Activated CD8-positive, alpha-beta memory T cell treated with anti-CD3 and anti-CD28 coated beads for 48 hours (primary cell): Measurements from ENCODE around the gene IQCE.
"Not testable (repeated sequence)": the region's sequence is repeated elsewhere in the genome, so short reads cannot be mapped to it uniquely, and the experiment has no call there.

ENCODE experiments used
- DNase-seq, 3 experiments: peaks; one replicate each; pipeline ENCODE4 v3.0.0-alpha.2; 2020; ENCODE audit warnings: low read depth in 2 of 3, low spot score in 2 of 3

IQCE gene

GRCh38 chr7:2521341-2521745 lies 37.4 kb upstream of the IQCE start:
- no peak for DNase-seq

- peak in 1 of 3 experiments; percentile 58 for DNase-seq
Observed at GRCh38 chr7:2521952-2522591, 36.7 kb upstream of the IQCE start.

- DNase-seq, result no peak
Observed at GRCh38 chr7:2522780-2523433, 35.9 kb upstream of the IQCE start.

GRCh38 chr7:2523461-2523936 lies 35.3 kb upstream of the IQCE start:
- no peak for DNase-seq

DNA sequence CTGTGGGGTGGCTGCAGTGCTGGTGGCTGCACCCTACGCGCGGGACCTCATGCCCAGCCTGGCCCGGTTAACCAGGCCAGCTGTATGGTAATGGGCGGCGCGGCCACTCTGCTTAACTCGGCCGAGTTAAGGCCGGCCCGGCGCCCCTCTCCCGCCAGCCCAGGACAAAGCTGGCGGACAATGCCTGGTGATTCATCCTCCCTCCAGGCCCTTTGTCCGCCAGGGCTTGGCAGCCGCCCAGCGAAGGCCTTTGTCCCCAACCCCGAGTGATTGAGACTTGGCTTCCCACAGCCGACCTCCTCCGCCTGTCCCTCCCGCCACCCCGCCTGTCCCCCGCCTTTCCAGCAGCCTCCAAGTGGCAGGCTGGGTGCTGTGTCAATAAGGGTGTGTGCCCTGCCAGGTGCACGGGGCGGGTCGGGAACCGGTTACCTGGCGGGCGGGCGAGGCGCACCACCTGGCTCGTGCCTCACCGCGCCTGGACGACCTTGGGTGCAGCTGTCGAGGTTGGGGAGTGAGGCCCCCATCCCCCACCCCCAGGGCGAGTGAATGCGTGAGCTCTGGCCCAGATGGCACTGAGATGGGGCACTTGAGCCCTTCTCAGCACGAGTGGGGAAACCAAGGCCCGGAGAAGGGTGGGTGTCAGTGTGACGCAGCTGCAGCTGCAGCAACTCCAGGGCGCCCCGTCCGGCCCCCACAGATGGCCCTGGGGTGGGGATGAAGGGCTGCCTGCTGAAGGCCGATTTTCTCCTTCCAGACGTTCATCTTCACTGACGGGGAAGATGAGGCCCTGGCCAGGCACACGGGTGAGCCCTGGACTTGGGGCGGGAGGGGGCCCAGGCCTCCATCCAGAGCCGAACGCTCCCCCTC lies 34.6 kb upstream of the IQCE start:
- DNase-seq, result no peak

DNA sequence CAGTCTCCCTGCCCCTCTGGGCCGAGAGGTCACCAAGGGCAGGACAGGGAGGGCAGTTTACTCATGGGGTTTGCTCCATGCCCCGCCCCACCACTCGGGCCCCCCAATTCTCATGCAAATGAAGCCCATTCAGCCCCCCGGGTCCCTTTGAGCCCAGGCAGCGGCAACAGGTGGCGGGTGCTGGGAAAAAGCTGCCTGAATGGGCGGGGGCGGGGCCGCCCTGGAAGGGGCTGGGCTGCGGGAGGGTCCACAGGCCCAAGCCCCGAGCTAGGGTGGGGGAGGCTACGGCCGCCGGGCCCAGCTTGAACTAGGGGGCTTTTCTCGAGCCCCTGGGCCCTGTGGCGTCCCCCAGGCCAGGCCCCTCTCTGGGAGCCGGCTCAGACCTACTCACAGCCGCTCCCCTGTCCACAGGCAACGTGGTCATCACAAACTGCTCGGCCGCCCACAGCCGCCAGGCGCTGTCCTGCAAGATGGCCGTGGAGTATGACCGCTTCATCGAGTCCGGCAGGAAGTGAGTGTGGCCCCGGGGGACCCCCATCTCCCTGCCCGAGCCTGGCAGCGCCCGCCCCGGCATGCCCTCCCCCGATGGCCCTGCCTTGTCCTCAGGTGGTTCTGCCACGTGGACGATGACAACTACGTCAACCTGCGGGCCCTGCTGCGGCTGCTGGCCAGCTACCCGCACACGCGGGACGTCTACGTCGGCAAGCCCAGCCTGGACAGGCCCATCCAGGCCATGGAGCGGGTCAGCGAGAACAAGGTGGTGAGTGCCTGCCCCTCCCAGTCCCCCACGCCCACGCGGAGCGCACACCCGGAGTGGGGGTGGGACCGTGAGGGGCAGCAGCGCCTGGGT lies 33.7 kb upstream of the IQCE start:
- no peak for DNase-seq

- no peak for DNase-seq
Observed at GRCh38 chr7:2525658-2526630, 32.8 kb upstream of the IQCE start.

DNA sequence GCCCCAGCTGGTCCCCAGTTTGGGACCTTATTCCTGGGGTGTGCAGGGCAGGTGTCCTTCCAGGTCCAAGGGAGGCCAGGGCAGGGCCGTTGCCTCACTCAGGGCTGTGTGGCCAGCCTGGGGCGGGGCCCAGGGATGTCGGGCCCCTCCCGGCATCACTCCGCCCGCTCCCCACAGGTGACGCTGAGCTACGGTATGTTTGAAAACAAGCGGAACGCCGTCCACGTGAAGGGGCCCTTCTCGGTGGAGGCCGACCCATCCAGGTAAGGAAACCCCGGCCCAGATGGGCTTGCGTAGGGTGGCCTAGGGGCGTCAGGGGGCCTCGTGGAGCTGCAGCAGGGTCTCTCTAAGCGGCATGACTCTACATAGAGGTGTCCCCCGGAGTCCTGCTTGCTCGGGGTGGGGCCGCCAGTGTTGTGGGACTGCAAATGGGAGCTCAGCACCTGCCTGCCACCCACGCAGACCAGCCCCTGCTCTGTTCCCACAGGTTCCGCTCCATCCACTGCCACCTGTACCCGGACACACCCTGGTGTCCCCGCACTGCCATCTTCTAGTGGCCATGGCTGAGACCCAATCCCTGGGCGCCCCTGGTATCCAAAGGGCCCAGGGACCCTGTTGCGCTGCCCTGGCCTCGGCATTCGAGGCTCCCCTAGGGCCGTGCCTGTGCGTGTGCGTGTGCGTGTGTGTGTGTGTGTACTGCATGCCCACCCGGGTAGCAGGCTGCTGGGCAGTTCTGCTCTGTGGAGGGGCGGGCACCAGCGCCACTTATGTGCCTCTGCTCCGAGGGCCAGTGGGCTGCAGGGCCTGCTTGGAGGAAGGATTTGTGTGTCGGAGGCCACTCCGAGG lies 31.9 kb upstream of the IQCE start:
- no peak for DNase-seq

GRCh38 chr7:2527505-2528467 lies 31.0 kb upstream of the IQCE start:
- DNase-seq, result no peak

DNA sequence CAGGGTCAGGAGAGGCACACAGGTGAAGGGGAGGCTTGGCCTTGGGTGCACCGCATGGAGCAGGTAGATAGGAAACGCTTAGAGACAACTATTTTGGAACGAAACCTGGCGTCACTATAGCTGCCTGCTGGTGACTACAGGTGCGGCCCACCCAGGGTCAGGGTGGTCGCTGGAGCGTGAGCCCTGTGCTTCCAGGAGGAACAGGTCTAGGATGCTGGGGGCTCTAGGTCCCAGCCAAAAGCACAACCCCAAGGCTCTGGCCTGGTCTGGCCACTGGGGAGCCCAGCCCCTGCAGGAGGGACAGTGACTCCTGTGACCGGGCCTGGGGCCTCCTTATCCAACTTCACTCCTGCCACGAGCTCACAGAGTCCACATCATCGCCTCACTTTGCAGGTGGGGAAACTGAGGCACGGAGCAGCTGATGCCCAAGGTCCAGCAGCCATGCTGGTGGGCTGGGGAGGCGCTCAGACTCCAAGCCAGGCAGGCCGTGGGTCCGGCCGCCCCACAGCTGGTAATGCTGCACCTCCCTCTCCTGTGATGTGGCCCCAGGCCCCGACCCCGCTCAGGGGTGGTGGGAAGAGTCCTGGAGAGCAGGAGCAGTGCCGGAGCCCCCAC lies 30.2 kb upstream of the IQCE start:
- no peak for DNase-seq

DNA sequence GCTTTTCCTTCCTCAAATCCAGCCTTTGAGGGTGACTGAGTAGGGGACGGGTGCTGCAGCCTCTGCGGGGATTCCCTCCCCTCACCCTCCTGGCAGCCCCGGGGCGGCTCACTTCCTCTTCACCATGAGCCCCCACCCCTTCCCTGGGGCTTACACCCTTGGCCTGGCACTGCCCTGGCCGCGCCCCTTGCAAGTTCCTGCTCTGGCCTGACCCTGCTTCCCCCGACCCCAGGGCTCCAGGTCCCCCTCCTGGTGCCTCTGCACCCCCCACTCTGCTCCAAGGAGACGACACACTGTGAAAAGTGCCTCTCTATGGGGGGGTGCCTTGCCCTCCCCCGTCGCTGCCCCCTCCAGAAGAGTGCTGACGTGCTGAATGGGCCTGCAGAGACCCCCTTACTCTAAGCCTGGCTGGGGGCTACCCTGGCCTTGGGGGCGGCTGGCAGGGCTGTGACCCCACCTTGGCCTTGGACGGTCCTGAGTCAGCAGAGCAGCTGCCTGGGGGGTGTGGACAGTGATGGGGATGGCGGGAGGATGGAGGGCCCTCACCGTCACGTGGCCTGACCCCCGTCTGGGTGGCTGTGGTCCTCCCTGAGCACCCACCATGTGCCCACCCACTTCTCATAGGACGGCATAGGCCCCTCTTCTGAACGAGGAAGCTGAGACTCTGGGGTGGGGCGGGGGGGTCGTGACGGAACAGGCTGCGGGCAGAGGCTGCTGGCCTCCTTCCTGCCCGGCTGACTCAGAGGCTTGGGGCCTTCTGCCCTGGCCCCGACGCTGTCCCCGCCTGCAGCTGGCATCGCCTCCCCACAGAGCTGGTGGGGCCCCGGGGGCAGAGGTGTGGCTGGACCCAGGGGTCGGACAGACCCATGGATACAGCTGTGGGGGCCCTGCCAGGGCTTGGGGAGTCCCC lies 29.4 kb upstream of the IQCE start:
- DNase-seq, result no peak

DNA sequence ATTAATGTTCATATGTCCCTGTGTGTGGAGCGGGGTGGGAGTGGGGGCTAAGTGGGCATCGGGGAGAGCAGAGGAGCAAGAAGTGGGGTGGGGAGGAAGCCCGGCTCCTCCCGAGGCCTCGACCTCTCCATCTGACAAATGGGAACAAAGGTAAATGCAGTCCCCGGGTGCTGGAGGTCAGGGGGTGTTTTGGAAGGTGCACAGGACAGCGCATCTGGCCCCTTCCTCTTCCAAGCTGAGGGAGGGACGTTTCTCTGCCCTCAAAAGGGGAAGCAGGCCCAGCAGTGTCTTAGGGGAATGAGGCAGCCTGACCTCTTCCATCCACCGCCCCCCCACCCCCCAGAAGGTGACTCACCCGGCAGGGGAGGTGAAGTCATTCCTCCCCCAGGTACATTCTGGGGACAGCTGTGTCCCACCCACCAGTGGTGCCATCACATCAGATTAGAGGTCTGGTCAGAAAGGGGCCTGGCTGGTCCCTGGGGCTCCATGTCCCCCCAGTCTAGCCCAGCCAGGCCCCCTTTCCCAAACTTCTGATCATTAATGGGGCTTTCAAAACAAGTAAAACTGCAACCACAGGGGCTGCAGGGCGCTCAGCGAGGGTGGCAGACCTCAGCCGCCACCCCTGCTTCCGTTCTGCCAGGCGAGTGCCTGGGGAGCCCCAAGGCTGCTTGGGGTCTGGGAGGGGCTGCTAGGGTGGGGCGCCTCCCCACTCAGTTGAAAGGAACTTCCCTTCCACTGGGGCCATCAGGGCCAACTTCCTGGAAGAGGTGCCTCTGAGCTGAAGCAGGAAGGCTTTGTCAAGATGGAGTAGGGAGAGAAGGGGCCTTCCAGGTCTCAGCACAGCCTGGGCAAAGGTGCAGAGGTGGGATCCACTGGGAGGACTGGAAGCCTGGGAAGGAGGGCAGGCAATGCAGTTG lies 28.4 kb upstream of the IQCE start:
- DNase-seq, result peak in 1 of 3 experiments; percentile 71

DNA sequence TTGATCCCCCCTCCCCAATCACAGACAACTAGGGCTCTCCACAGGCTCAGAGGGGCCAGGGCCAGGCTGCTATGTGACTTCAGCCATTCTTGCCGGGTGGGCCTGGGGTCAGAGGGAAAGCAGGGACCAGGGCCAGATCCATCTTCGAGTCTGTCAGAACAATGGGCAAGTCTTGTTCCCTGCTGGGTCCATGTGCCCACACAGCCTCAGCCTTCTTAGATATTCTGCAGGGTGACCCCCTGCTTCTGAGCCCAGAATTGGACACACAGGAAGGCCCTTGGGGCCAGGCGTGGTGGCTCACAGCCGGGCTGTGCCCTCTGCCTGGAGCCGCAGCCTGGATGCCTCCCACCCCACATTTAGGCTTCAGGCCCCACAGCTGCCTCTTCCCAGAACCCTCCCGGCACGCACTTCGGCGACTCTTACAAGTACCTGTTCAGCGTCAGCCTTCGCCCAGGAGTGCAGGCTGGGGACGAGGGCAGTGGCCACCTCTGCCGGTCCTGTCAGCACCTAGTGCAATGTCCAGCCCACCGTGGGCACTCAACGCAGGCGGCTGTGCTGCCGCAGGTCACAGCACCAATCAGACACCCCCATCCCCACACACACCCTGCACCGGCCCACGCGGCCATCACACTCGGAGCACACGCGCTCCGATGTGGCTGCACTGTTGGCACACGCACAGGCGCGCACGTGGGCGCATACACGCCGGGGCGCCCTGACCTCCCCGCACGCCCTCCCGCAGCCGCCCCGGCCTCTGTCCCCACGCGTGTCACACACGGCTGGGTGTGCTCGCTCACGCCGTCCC lies 27.6 kb upstream of the IQCE start:
- not testable (repeated sequence) for DNase-seq

DNA sequence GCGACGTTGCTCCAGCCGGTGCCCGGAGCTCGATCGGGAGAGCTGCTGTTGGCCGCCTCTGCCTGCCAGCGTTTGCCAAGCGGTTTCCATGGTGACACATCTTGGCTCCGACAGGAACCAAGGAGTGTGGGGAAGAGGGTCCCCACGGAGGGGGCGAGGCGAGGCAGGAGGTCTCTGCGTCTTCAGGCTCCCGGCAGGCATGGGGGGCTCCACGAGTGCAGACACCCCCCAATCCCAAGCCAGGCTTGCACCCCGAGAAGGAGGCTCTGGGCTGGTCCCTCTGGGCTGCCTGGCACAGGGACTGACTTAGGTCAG lies 27.0 kb upstream of the IQCE start:
- not testable (repeated sequence) for DNase-seq
